Liver (tissue), 9 donors: ENCODE results near the gene SLCO2A1. TPM values are rescaled to one million over a fixed set of nuclear protein-coding genes. Genes with fewer than 3 reads are reported as not detected.

ENCODE experiments used
- DNase-seq: peaks from one replicate; pipeline ENCODE4 v3.0.0-alpha.2; 2017; ENCODE audit warnings: low spot score
- H3K27ac ChIP-seq, 2 donors: one replicate each; pipeline ENCODE4 v1.7.0; 2013; ENCODE audit warnings: inconsistent platforms in 2 of 2, low read length in 2 of 2, control low read depth in 1 of 2, low read depth in 1 of 2, mild to moderate bottlenecking in 1 of 2
- H3K27me3 ChIP-seq, 4 donors: one replicate each; pipeline versions ENCODE4 v1.6.1 to v1.7.0; 2013; ENCODE audit warnings: low read length in 3 of 4, inconsistent platforms in 1 of 4, mild to moderate bottlenecking in 1 of 4, moderate library complexity in 1 of 4; ENCODE audit not compliant: control insufficient read depth in 4 of 4, insufficient read depth in 4 of 4
- H3K36me3 ChIP-seq, 4 donors: one replicate each; pipeline versions ENCODE4 v1.6.1 to v1.7.0; 2013; ENCODE audit warnings: low read length in 3 of 4, mild to moderate bottlenecking in 3 of 4, low read depth in 1 of 4, moderate library complexity in 1 of 4; ENCODE audit not compliant: control insufficient read depth in 4 of 4, insufficient read depth in 3 of 4
- H3K4me1 ChIP-seq, 4 donors: one replicate each; pipeline versions ENCODE4 v1.6.1 to v1.7.0; 2013; ENCODE audit warnings: low read length in 3 of 4, mild to moderate bottlenecking in 3 of 4, moderate library complexity in 1 of 4; ENCODE audit not compliant: control insufficient read depth in 4 of 4, insufficient read depth in 4 of 4
- H3K4me3 ChIP-seq, 3 donors: one replicate each; pipeline versions ENCODE4 v1.6.1 to v1.7.0; 2013; ENCODE audit warnings: low read length in 3 of 3, control low read depth in 1 of 3, low read depth in 1 of 3, mild to moderate bottlenecking in 1 of 3
- H3K9ac ChIP-seq, 2 donors: one replicate each; pipeline ENCODE4 v1.7.0; 2013; ENCODE audit warnings: low read length in 2 of 2, mild to moderate bottlenecking in 2 of 2, moderate library complexity in 2 of 2, control low read depth in 1 of 2, low read depth in 1 of 2
- H3K9me3 ChIP-seq, 4 donors: one replicate each; pipeline versions ENCODE4 v1.6.1 to v1.7.0; 2013; ENCODE audit warnings: low read length in 3 of 4; ENCODE audit not compliant: control insufficient read depth in 4 of 4
- FOXA1 ChIP-seq: IDR thresholded peaks from 2 replicates; pipeline ENCODE4 v1.6.1; 2016; ENCODE audit warnings: antibody characterized with exemption
- FOXA2 ChIP-seq: IDR thresholded peaks from 2 replicates; pipeline ENCODE4 v1.6.1; 2016; ENCODE audit warnings: antibody characterized with exemption
- GABPA ChIP-seq, 2 donors: IDR thresholded peaks in 1 of 2; conservative IDR thresholded peaks in 1 of 2; 2 replicates each; pipeline ENCODE4 v1.6.1; 2016; ENCODE audit warnings: antibody characterized with exemption in 2 of 2, mild to moderate bottlenecking in 1 of 2, moderate library complexity in 1 of 2
- HNF4A ChIP-seq, 2 donors: conservative IDR thresholded peaks; 2 replicates each; pipeline ENCODE4 v1.6.1; 2016; ENCODE audit warnings: antibody characterized with exemption in 2 of 2, mild to moderate bottlenecking in 2 of 2
- NR2F2 ChIP-seq: IDR thresholded peaks from 2 replicates; pipeline ENCODE4 v1.6.1; 2016; ENCODE audit warnings: antibody characterized with exemption
- RAD21 ChIP-seq, 2 donors: IDR thresholded peaks; 2 replicates each; pipeline ENCODE4 v1.6.1; 2016; ENCODE audit warnings: antibody characterized with exemption in 2 of 2, mild to moderate bottlenecking in 2 of 2
- RXRA ChIP-seq, 2 donors: IDR thresholded peaks; 2 replicates each; pipeline ENCODE4 v1.6.1; 2017 to 2018; ENCODE audit warnings: antibody characterized with exemption in 2 of 2, mild to moderate bottlenecking in 1 of 2
- SP1 ChIP-seq: IDR thresholded peaks from 2 replicates; pipeline ENCODE4 v1.6.1; 2018; ENCODE audit warnings: antibody characterized with exemption, mild to moderate bottlenecking
- YY1 ChIP-seq: IDR thresholded peaks from 2 replicates; pipeline ENCODE4 v1.6.1; 2016; ENCODE audit warnings: antibody characterized with exemption, mild to moderate bottlenecking
- whole genome bisulfite sequencing: extraction: QIAGEN DNeasy Blood & Tissue Kit; methylation state at CpG from one replicate; pipeline ENCODE4 v1.1.7; 2013; 5-methylcytosine and 5-hydroxymethylcytosine counted together
- polyA plus RNA-seq, 2 donors: library from polyadenylated mRNA; stranded (reverse) in 1 of 2; unstranded in 1 of 2; fragments of 200-250 nt in 1 of 2; fragments of >200 nt in 1 of 2; fragmentation: Nextera tagmentation in 1 of 2; extraction: Ambion mirVana in 1 of 2; gene quantifications; one replicate each; pipeline versions ENCODE4 v1.2.1 to v1.2.3, GENCODE V29; 2013 to 2015
- total RNA-seq, 2 donors: library from RNA; depleted of rRNA; stranded (reverse); fragments of >200 nt; gene quantifications; one replicate each; pipeline ENCODE4 v1.2.3, GENCODE V29; 2014
- TF ChIP-seq, protein P1 (sequence below): fragments of 150-350 bp; IDR thresholded peaks from 2 replicates; pipeline ENCODE4 v1.5.1; 2017; ENCODE audit warnings: improper control_type of control experiment, low read depth, low read length; ENCODE audit not compliant: missing input control
- TF ChIP-seq, protein P2 (sequence below): IDR thresholded peaks from 2 replicates; pipeline ENCODE4 v1.6.1; 2016; ENCODE audit warnings: antibody characterized with exemption
- donor health status: healthy.
- donor health status: healthy.
- donor health status: healthy.
- donor health status: healthy.
- donor health status: healthy.

The SLCO2A1 gene
- total and polyA plus RNA-seq, 4 donors, result 0.56 to 3.1 (median 2.2) TPM

DNA sequence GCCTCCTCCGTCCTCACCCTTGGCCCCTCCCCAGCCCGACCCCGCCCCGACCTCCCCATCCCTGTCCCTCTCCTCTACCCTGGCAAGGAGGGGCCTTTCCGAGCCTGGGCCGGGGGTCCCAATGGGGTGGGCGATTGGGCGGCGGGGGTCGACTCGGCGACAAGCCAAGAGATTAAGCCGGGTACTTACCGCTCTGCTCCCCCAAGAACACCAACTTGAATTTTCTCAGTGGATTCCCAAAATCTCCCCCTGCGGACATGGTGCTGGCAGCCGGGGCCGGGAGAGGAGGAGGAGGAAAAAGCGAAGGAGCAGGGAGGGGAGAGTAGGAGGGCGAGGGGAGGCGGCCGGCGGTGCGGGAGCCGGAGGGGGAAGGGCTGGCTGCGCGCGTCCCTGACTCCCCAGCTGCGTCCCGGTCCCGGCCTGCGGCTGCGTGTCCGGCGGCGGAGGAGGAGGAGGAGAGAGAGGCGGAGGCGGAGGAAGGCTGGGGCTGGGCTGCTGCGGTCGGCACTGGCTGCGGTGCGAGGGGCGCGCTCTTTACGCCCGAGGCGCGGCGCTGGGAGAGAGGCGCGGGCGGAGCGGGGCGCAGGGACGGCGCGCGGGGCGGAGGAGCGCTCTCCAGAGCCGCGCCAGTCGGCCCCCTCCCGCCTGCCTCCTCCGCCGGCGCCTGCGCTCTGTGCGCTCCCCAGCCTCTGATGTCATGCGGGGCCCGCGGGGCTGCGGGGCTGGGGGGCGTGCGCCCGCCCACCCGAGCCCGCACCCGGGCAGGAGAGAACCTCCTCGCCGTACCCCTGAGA, 134.3 kb downstream of the SLCO2A1 start, which contains the start of gene RAB6B:
Gene RAB6B (minus strand): TSS at position 675 of the 794 bp plus-strand sequence. CDS start 416 bp downstream, at position 259.
- H3K4me1 ChIP-seq, result peaks cover 4 to 16% (median 10%) of the 10 kb centered on the region in 4 donors
- 1% methylated on average over 80 of the region's 80 CpGs for WGBS
- H3K36me3 ChIP-seq, result no peaks in the 10 kb centered on the region
- no peak within 1 kb of the TSS for H3K27ac ChIP-seq
- DNase-seq, result no peak
- no peaks in the 10 kb centered on the region for H3K9me3 ChIP-seq
- no peak for TF ChIP-seq SP1
- no peak for TF ChIP-seq NR2F2
- TF ChIP-seq, protein P1, sequence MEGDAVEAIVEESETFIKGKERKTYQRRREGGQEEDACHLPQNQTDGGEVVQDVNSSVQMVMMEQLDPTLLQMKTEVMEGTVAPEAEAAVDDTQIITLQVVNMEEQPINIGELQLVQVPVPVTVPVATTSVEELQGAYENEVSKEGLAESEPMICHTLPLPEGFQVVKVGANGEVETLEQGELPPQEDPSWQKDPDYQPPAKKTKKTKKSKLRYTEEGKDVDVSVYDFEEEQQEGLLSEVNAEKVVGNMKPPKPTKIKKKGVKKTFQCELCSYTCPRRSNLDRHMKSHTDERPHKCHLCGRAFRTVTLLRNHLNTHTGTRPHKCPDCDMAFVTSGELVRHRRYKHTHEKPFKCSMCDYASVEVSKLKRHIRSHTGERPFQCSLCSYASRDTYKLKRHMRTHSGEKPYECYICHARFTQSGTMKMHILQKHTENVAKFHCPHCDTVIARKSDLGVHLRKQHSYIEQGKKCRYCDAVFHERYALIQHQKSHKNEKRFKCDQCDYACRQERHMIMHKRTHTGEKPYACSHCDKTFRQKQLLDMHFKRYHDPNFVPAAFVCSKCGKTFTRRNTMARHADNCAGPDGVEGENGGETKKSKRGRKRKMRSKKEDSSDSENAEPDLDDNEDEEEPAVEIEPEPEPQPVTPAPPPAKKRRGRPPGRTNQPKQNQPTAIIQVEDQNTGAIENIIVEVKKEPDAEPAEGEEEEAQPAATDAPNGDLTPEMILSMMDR, result no peak
- TF ChIP-seq RXRA (IDR thresholded peaks at IDR 0.05), result no peak
- no peak for TF ChIP-seq YY1
- TF ChIP-seq HNF4A (conservative IDR thresholded peaks at IDR 0.05), result no peak
- no peak for TF ChIP-seq FOXA2
- TF ChIP-seq, protein P2, sequence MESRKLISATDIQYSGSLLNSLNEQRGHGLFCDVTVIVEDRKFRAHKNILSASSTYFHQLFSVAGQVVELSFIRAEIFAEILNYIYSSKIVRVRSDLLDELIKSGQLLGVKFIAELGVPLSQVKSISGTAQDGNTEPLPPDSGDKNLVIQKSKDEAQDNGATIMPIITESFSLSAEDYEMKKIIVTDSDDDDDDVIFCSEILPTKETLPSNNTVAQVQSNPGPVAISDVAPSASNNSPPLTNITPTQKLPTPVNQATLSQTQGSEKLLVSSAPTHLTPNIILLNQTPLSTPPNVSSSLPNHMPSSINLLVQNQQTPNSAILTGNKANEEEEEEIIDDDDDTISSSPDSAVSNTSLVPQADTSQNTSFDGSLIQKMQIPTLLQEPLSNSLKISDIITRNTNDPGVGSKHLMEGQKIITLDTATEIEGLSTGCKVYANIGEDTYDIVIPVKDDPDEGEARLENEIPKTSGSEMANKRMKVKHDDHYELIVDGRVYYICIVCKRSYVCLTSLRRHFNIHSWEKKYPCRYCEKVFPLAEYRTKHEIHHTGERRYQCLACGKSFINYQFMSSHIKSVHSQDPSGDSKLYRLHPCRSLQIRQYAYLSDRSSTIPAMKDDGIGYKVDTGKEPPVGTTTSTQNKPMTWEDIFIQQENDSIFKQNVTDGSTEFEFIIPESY, result no peak
- no peak for TF ChIP-seq FOXA1
- H3K9ac ChIP-seq, result no peak within 1 kb of the TSS
- H3K27me3 ChIP-seq, result peaks cover 0 to 4% (median 0%) of the 10 kb centered on the region in 4 donors
- peak within 1 kb of the TSS; percentile 30 to 65 (median 32) for H3K4me3 ChIP-seq

DNA sequence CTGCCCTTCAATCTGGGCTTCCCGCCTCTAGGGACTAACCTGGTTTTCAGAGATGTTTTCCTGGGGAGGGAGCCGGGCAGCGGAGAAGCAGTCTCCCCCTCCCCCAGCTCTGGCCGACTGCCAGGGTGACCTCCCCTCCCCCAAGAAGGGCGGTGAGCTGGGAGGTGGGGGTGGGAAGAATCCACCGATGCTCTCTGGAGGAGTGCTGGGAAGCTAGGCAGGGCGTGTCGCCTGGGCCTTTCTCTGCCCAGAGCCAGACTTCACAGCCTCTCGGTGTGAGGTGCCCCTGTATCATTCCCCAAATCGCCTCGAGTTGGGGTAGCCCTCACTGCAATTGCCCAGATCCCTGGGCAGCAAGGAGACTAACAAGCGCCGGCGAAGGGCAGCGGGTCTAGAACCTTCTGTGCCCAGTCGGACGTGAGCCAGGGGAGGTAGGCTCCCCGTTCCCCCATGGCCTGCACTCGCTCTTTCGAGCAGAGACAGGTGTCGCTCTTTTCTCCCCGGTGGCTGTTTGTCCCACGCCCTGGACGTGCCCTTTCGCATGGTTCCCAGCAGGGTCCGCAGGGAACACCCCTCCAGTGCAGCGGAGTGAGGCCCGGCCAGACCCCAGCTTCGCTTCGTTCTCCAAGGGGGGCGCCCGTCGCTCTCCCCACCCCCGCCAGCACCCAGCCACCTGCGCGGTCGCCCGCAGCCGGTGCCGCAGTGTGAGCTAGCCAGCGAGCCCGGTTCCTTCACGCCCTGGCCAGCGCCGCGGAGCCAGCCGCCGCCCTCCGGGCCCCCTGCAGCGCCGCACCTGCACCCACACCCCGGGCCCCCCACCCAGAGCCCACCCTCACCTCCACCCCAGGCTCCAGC, 135.1 kb downstream of the SLCO2A1 start:
- DNase-seq, result no peak
- Histone ChIP-seq H3K27ac (no peak overlapping the region), H3K36me3 (no peaks in the 10 kb centered on the region), H3K4me1 (peaks cover 4 to 16% (median 10%) of the 10 kb centered on the region in 4 donors), H3K9me3 (no peaks in the 10 kb centered on the region), H3K27me3 (peaks cover 0 to 4% (median 0%) of the 10 kb centered on the region in 4 donors), H3K9ac (no peak overlapping the region), H3K4me3 (peak overlapping the region in 2 of 3 donors; percentile 32 to 65)
- 17% methylated on average over 52 of the region's 52 CpGs for WGBS
- TF ChIP-seq NR2F2 (no peak), RAD21 (IDR thresholded peaks at IDR 0.05) (no peak), GABPA (IDR thresholded peaks at IDR 0.05 in 1 of 2, conservative IDR thresholded peaks at IDR 0.05 in 1 of 2) (no peak)
